ENCODE data around the gene SERPINE3.

SERPINE3 gene

GRCh38 chr13:51329606-51330005, 9.9 kb upstream of the SERPINE3 start:
- no peak for DNase-seq

- no peak for DNase-seq
These were observed 8.7 kb upstream of the SERPINE3 start for GRCh38 chr13:51330791-51331190.

GRCh38 chr13:51331354-51331861, 8.1 kb upstream of the SERPINE3 start:
- no peak for DNase-seq

GRCh38 chr13:51332566-51333361, 6.7 kb upstream of the SERPINE3 start:
- no peak for DNase-seq

GRCh38 chr13:51333421-51333820, 6.1 kb upstream of the SERPINE3 start:
- no peak for DNase-seq

GRCh38 chr13:51333826-51334225, 5.7 kb upstream of the SERPINE3 start:
- no peak for DNase-seq

- DNase-seq: no peak
These were observed 2.7 kb upstream of the SERPINE3 start for GRCh38 chr13:51336746-51337145.

GRCh38 chr13:51339952-51340732, 651 bp downstream of the SERPINE3 start:
- DNase-seq: no peak

GRCh38 chr13:51341232-51341631, 1.7 kb downstream of the SERPINE3 start:
- DNase-seq: no peak

GRCh38 chr13:51341791-51342190, 2.3 kb downstream of the SERPINE3 start:
- no peak for DNase-seq

- DNase-seq: no peak
These were observed 3.2 kb downstream of the SERPINE3 start for GRCh38 chr13:51342706-51343105.

GRCh38 chr13:51343475-51343874, 4.0 kb downstream of the SERPINE3 start:
- no peak for DNase-seq

GRCh38 chr13:51346397-51346796, 6.9 kb downstream of the SERPINE3 start:
- DNase-seq: no peak

- no peak for DNase-seq
These were observed 7.6 kb downstream of the SERPINE3 start for GRCh38 chr13:51347099-51347498.

- DNase-seq: no peak
These were observed 8.8 kb downstream of the SERPINE3 start for GRCh38 chr13:51348069-51348967.

- DNase-seq: no peak
These were observed 9.5 kb downstream of the SERPINE3 start for GRCh38 chr13:51349016-51349415.

- no peak for DNase-seq
These were observed 15.7 kb downstream of the SERPINE3 start for GRCh38 chr13:51355217-51355616.

GRCh38 chr13:51357928-51358595, 18.6 kb downstream of the SERPINE3 start:
- DNase-seq: peak in 1 of 2 donors; percentile 36

- DNase-seq: no peak
These were observed 19.9 kb downstream of the SERPINE3 start for GRCh38 chr13:51359352-51359751.

GRCh38 chr13:51360489-51360888, 21.0 kb downstream of the SERPINE3 start:
- DNase-seq: no peak

GRCh38 chr13:51361106-51361505, 21.6 kb downstream of the SERPINE3 start:
- no peak for DNase-seq

GRCh38 chr13:51363625-51364024, 24.1 kb downstream of the SERPINE3 start:
- DNase-seq: no peak

All from hippocampal formation (tissue), 2 donors.